Endothelial cell (in vitro differentiated cells): ENCODE data around the gene TP53. TPM values are rescaled to one million over a fixed set of nuclear protein-coding genes. Genes with fewer than 3 reads are reported as not detected.
A peak's percentile ranks its signal among the peaks of the same experiment; 100 is the strongest.
"Not testable (repeated sequence)": the region's sequence is repeated elsewhere in the genome, so short reads cannot be mapped to it uniquely, and the experiment has no call there.

Experiments
- DNase-seq: peaks from one replicate; pipeline ENCODE4 v3.0.0; 2021; ENCODE audit warnings: low spot score
- H3K27ac Mint-ChIP-seq: one replicate; pipeline ENCODE4 v1.8.0; 2021; ENCODE audit warnings: mixed read lengths, inconsistent platforms; ENCODE audit not compliant: unreplicated experiment
- H3K27me3 Mint-ChIP-seq: one replicate; pipeline ENCODE4 v1.8.0; 2021; ENCODE audit warnings: mild to moderate bottlenecking, moderate library complexity, mixed read lengths, inconsistent platforms; ENCODE audit not compliant: unreplicated experiment
- H3K36me3 Mint-ChIP-seq: one replicate; pipeline ENCODE4 v1.8.0; 2021; ENCODE audit warnings: mild to moderate bottlenecking, low read depth, mixed read lengths, inconsistent platforms; ENCODE audit not compliant: unreplicated experiment
- H3K4me1 Mint-ChIP-seq: one replicate; pipeline ENCODE4 v1.8.0; 2021; ENCODE audit warnings: mild to moderate bottlenecking, mixed read lengths, inconsistent platforms; ENCODE audit not compliant: unreplicated experiment
- H3K4me3 Mint-ChIP-seq: one replicate; pipeline ENCODE4 v1.8.0; 2021; ENCODE audit warnings: mild to moderate bottlenecking, mixed read lengths, inconsistent platforms; ENCODE audit not compliant: unreplicated experiment
- H3K9me3 Mint-ChIP-seq: one replicate; pipeline ENCODE4 v1.8.0; 2021; ENCODE audit warnings: mixed read lengths, inconsistent platforms; ENCODE audit not compliant: unreplicated experiment
- total RNA-seq: library from RNA; stranded (reverse); fragmentation: NEBNext Ultra II Directional; extraction: Animal tissue kit (Norgen Biotek cat#: 25700); gene quantifications from one replicate; pipeline ENCODE4 v1.2.1, GENCODE V29; 2021; ENCODE audit not compliant: unreplicated experiment
- TF ChIP-seq, protein P1 (sequence below): fragments of 200-600 bp; sonication (generic); IDR thresholded peaks from one replicate; pipeline ENCODE4 v1.5.0; 2021; ENCODE audit warnings: antibody characterized with exemption; ENCODE audit not compliant: unreplicated experiment

Gene TP53
- total RNA-seq, 1 donor from 2014 or later: 95.5 TPM

DNA sequence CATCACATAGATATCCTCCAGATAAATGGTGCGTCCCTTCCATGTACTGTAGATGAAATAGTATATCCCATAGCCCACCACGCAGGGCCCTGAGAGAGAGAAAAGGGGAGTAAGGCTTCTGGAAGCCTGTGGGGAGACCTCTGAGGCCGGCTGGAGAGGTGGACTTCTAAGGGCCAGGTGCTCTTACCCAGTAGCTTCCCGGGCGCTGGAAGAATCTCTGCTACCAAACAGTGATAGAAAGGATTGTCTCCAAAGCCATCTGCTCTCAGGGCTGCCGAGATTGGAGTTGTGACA, 60.4 kb downstream of the TP53 start:
- Mint-ChIP-seq H3K9me3 (no peaks in the 10 kb centered on the region), H3K4me1 (peaks cover 8% of the 10 kb centered on the region), H3K36me3 (no peaks in the 10 kb centered on the region), H3K27me3 (peaks cover 10% of the 10 kb centered on the region), H3K27ac (peak overlapping the region; percentile 9), H3K4me3 (peak overlapping the region; percentile 88)
- no peak for DNase-seq
- TF ChIP-seq, protein P1, sequence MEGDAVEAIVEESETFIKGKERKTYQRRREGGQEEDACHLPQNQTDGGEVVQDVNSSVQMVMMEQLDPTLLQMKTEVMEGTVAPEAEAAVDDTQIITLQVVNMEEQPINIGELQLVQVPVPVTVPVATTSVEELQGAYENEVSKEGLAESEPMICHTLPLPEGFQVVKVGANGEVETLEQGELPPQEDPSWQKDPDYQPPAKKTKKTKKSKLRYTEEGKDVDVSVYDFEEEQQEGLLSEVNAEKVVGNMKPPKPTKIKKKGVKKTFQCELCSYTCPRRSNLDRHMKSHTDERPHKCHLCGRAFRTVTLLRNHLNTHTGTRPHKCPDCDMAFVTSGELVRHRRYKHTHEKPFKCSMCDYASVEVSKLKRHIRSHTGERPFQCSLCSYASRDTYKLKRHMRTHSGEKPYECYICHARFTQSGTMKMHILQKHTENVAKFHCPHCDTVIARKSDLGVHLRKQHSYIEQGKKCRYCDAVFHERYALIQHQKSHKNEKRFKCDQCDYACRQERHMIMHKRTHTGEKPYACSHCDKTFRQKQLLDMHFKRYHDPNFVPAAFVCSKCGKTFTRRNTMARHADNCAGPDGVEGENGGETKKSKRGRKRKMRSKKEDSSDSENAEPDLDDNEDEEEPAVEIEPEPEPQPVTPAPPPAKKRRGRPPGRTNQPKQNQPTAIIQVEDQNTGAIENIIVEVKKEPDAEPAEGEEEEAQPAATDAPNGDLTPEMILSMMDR: no peak

DNA sequence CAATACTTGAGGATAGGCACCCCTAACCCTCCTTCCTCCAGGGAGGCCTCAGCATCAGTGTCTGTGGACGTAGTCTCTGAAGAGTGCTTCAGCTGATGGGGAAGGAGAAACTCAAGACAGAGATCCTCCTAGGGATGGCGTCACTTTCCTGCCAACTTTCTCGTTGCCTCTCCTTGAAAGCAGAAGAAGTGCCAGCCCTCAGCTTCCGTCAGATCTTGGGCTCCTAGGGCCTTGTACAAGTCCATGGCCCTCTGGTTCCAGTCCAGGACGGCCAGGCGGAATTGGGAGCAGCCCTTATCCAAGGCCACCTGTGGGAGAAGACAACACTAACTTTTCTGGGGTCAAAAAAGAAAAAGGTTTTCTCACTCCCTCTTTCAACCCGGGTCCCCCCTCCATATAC, 61.0 kb downstream of the TP53 start:
- H3K27me3 Mint-ChIP-seq: peaks cover 10% of the 10 kb centered on the region
- H3K27ac Mint-ChIP-seq: no peak overlapping the region
- no peaks in the 10 kb centered on the region for H3K9me3 Mint-ChIP-seq
- H3K4me1 Mint-ChIP-seq: peaks cover 8% of the 10 kb centered on the region
- peak overlapping the region; percentile 88 for H3K4me3 Mint-ChIP-seq
- TF ChIP-seq, protein P1: no peak
- H3K36me3 Mint-ChIP-seq: no peaks in the 10 kb centered on the region
- no peak for DNase-seq

DNA sequence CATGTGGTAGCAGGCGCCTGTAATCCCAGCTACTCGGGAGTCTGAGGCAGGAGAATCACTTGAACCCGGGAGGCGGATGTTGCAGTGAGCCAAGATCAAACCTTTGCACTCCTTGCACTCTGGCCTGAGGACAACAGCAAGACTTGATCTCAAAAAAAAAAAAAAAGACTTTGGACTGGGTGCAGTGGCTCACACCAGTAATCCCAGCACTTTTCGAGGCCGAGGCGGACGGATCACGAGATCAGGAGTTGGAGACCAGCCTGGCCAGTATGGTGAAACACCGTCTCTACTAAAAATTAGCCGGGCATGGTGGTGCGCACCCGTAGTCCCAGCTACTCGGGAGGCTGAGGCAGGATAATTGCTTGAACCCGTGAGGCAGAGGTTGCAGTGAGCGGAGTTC, 61.5 kb downstream of the TP53 start:
- not testable (repeated sequence) for DNase-seq, H3K27ac Mint-ChIP-seq, H3K4me1 Mint-ChIP-seq, H3K9me3 Mint-ChIP-seq, H3K36me3 Mint-ChIP-seq
- Mint-ChIP-seq H3K4me3 (peak overlapping the region; percentile 31), H3K27me3 (peaks cover 10% of the 10 kb centered on the region)

DNA sequence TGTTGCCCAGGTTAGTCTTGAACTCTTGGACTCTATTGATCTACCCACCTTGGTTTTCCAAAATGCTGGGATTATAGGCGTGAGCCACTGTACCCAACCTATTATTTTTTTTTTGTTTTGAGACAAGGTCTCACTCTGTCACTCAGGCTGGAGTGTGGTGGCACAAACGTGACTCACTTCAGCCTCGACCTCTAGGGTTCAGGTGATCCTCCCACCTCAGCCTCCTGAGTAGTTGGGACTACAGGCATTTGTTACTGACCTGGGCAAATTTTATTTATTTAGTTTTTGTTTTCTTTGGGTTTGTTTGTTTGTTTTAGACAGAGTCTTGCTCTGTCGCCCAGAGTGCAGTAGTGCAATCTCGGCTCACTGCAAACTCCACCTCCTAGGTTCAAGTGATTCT, 63.6 kb downstream of the TP53 start:
- TF ChIP-seq, protein P1: no peak
- DNase-seq: no peak
- no peaks in the 10 kb centered on the region for H3K9me3 Mint-ChIP-seq
- no peaks in the 10 kb centered on the region for H3K36me3 Mint-ChIP-seq
- H3K4me3 Mint-ChIP-seq: no peak overlapping the region
- peaks cover 7% of the 10 kb centered on the region for H3K27me3 Mint-ChIP-seq
- no peak overlapping the region for H3K27ac Mint-ChIP-seq
- peaks cover 10% of the 10 kb centered on the region for H3K4me1 Mint-ChIP-seq

DNA sequence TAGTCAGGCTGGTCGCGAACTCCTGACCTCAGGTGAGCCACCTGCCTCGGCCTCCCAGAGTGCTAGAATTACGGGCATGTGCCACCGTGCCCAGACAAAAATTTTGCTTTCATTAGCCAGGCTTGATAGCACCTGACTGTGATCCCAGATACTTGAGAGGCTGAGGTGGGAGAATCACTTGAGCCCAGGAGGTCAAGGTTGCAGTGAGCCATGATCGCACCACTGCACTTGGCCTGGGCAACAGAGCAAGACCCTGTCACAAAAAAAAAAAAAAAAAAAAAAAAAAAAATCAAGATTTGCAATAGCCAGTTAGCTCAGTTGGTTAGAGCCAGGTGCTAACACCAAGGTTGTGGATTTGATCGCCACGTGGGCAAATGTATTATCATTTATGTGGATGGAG, 66.5 kb downstream of the TP53 start:
- H3K36me3 Mint-ChIP-seq: no peaks in the 10 kb centered on the region
- H3K4me3 Mint-ChIP-seq: no peak overlapping the region
- no peak overlapping the region for H3K27ac Mint-ChIP-seq
- DNase-seq: no peak
- H3K4me1 Mint-ChIP-seq: peaks cover 5% of the 10 kb centered on the region
- TF ChIP-seq, protein P1: no peak
- H3K9me3 Mint-ChIP-seq: no peaks in the 10 kb centered on the region
- peaks cover 7% of the 10 kb centered on the region for H3K27me3 Mint-ChIP-seq

DNA sequence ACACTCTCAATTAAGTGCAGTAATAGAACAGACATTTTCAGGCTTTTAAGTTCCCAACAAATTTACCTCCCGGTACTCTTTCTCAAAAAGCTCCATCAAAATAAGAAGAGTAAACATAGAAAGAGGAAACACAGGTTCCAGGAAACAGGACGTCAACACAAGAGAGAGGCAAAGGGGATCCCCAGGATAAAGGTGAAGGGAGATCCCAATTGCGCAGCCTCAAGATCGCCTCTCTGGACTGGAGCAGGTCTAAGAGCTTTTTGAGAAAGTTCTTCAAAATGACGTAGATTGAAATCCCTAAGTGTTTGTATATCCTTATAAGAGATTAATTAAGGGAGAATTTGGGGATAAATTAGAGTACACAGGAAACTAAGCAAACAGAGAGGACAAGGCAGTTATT, 68.7 kb downstream of the TP53 start:
- peaks cover 4% of the 10 kb centered on the region for H3K27me3 Mint-ChIP-seq
- peaks cover 10% of the 10 kb centered on the region for H3K4me1 Mint-ChIP-seq
- DNase-seq: no peak
- H3K27ac Mint-ChIP-seq: peak overlapping the region; percentile 6
- TF ChIP-seq, protein P1: no peak
- no peak overlapping the region for H3K4me3 Mint-ChIP-seq
- peaks cover 1% of the 10 kb centered on the region for H3K36me3 Mint-ChIP-seq
- no peaks in the 10 kb centered on the region for H3K9me3 Mint-ChIP-seq
